HT1080 (cell line): Measurements from ENCODE around the gene TDRD7. TPM values are rescaled to one million over a fixed set of nuclear protein-coding genes. Genes with fewer than 3 reads are reported as not detected.

ENCODE experiments used
- DNase-seq: peaks from one replicate; pipeline ENCODE4 v3.0.0-alpha.2; 2015; ENCODE audit warnings: low read depth
- total RNA-seq: library from RNA; depleted of rRNA; stranded (reverse); fragments of >200 nt; shearing (Covaris generic); gene quantifications from 2 replicates; pipeline ENCODE4 v1.2.3, GENCODE V29; 2014

TDRD7 gene
- total RNA-seq, 1 experiment from 2014 or later, result 7.2 TPM

DNA sequence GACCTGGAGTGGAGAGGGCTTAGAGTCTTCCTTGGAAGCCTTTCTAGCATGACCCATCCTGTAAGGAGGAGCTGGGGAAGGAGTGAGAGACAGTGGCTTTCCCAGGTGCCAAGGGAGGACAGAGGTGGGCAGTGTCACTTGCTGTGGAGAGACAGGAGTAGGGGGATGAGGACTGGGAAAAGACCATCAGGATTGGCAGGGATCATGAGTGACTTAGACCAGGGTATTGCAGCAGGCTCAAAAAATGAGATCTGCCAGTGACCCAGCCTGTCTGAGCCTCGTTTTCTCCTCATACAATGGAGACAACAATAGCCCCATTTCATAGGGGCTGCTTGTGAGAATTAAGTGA is 91.9 kb downstream of the TDRD7 start:
- DNase-seq, result no peak

DNA sequence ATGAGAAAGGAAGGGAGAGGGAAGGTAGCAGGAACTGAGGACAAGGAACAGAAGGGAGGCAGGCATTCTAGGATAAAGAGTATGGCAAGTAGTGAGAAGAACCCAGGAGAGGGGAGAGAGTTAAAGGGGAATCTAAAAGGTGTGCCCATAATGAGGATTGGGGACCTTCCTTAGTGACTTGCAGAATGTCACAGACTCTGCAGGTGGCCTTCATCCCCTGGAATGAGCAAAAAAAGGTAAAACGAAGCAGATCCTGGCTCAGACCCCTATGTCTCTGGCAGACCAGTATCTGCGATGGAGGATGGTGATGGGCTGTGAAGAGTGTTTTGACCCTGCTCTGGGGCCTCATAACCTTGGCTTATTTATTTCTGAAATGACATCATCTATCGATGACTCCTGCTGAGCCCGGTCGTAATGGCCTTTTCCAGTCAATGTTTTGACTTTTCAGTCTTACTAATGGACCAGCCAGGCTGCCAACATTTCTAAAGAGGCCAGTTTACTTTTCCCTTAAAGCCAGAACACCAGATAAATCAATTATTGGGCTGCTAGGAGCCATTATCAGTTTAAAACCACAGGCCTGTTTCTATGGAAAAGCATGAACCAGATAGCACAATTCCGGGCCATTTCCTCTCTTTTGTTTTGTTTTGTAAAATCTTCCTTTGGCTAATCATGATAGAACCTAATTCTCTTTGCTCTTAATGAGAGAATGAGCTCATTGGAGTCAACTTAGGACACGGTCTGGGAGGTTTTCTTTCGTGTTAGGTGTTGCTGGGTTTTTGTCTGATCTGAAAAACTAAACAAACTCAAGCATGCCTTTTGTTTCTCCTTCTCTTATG is 92.7 kb downstream of the TDRD7 start:
- DNase-seq, result no peak

DNA sequence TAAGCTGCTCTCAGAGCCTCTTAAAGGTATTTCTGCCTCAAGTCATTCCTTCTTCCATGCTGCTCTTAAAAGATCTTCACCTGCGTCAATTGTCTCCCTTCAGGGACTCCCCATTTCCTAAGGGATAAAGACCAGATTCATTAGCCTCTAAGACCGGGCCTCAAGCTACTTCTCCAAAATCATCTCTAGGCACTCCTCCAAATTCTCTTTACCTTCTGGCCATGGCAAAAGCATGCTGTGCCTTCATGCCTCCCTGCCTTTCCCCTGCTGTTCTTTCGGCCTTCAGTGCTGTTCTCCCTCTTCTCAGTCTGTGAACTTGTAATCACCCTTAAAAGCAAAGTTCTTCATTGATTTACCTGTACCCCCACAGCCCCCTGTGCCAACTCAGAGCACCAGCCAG is 93.9 kb downstream of the TDRD7 start:
- DNase-seq, result no peak

DNA sequence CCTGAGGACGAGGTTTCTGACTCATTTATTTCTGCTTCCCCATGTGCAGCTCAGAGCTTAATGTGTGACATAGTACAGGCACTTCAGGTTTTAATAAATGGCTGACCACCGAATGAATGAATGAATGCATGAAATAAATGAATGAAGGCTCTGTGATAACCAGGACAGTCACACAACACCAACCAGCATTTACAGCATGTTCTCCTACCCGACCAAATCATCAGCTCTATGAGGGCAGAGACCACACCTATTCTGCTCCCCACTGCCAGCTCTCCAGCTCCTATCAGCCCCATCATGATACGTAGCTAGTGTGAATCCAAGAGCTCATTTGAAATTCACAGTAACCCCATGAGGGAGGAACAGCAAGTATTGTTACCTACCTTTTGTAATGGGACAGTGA is 94.4 kb downstream of the TDRD7 start:
- no peak for DNase-seq

DNA sequence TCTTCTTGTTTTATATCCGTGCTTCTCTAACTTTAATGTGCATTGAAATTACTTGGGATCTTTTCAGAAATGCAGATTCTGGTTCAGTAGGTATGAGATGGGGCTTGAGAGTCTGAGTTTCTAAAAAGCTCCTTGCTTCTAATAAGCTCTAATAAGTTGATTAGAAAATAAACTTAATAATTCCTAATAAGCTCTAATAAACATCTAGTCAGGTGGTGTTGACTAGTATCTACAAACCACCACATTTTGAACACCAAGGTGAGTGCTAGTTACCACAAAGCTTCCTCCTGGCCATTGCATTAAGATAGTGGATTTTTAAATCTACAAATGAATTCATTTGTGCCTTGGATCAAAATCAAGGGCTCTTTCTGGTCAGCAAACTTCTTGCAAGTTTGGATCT is 94.9 kb downstream of the TDRD7 start:
- DNase-seq, result no peak

DNA sequence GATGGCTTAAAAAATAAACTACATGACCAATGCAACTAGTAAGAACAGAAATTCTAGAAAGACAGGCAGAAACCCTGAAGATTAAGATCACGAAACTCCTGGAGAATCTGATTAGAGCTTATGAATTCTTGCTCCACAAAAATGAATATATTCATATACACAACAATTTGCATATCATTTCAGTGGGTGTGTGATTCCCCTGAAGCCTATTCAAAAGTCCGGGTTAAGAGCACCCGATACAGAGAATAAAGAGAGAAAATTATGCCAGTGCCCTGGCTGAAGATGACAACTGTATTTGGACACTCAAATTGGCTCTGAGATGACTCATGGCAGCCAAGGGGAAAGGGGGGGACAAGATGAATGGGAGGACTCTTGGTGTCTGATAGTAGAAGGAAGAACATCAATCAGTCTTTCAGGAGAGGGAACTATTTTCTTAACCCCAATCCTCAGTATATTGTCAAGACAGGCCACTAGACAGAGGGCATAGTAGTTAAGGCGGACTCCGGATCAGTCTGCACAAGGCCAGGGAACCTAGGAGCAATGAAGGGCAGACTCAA is 95.6 kb downstream of the TDRD7 start:
- DNase-seq, result no peak

DNA sequence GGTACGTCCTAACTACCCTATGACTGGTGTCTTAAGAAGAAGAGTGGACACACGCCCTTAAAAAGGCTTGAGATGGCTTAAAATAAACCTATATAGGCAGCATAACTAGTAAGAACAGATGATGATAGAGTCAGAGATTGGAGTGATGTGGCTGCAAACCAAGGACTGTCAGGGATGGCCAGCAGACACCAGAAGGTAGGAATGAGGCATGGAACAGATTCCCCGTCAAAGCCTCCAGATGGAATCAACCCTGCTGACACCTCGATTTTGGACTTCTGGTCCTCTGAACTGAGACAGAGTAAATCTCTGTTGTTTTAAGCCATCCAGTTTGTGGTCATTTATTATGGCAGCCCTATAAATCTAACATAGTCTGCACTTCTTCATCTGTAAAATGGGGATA is 97.0 kb downstream of the TDRD7 start:
- no peak for DNase-seq

DNA sequence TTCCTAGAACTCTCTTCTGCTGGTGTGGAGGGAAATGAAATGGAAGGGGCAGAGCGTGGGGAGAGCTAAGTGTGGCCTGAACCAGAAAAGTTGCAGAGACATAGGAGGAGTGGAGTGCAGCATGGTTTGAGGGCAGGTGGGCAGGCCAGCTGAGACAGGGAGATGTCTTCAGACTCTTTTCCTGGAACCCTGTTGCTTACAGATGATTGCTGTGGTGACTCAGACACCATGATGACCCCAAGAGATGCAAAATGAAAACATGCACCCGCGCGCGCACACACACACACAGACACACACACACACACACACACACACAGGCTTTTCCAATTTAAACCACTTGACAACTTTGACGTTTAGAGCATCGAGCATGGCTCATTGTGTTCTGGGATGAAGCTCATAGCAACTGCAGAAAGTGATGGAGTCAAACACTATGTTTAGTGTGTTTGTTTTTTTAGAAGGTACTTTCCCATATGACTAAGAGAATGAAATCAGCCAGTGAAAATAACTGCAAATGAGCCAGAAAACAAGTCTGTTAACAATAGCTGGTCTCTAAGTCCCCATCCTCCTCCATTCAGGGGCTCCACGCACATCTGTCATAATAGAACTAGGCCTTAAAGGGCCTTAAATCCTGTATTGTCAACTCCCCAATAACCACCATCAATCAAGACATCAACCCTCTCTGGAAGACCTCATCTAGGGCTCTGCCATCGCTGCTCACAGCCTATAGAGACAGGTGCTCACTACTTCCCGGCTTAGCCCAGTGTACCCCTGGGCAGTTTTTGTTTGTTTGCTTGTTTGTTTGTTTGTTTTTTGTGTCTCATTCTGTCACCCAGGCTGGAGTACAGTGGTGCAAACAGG is 99.1 kb downstream of the TDRD7 start:
- DNase-seq, result peak; percentile 67

DNA sequence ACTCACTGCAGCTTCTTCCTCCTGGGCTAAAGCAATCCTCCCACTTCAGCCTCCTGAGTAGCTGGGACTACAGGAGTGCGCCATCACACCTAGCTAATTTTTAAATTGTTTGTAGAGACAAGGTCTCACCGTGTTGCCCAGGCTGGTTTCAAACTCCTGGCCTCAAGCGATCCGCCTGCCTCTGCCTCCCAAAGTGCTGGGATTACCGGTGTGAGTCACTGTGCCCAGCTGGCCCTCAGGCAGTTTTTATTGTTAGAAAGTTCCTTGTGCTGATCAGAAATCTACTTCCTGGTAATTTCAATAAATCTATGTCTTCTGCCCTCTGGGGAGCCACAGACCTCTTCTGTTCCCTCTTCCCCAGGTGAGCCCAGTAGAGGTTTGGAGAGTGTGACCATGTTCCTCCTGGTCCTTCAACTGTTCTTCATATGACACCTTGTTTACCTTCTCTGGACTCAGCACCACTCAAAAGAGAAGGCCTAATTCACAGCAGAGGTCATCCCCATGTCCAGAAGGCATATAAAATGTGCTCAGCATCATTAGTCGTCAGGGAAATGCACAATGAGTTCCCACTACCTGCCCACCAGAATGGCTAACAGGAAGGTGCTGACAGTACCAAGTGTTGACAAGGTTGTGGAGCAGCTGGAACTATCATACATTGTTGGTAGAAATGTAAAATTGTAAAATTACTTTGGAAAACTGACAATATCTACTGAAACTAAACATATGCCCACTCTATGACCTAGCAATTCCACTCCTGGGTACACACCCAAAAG is 99.9 kb downstream of the TDRD7 start:
- DNase-seq, result no peak

DNA sequence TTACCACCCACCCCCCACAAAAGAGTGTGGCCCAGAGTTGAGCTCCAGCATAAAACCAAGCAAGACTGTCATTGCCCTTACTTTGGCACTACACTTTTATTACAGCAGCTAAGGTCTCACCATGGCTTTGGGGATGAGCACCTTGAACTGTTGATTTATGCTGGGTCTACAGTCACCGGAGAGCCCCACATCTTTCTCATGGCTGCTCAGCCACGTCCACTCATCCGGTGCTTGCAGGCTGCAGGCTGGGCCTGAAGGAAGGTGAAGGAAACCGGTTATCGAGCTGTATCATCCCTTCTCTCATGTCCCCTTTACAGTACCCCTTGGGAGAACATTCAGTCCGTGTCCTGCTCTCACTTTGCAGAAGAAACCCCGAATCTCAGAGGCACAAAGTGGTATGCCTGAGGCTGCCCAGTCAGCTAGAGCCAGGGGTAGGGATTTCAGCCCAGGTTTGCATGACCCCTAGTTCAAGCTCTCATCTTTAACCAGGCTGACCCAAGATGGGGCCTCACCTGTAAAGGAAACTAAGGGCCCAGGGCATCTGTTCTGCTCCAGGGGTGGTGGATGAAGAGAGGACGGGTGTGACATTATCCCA is 101.2 kb downstream of the TDRD7 start:
- DNase-seq, result no peak

DNA sequence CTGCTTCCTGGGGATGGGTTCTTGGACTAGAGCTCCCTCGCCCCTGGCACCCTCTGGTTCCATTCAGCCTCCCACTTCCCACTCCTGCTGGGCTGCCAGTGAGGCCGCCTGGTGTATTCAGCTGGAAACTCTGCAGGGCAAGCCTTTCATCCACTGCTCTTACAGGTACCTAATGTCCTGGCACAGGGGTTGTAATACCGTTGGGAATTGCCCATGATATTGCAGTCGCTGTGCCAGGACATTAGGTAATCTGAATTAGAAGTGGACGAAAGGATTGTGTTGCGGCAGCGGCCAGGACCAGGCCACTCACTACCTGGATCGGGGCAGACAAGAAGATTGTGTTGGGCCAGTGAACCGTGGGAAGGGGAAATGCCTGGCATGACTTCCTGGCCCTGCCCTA is 102.6 kb downstream of the TDRD7 start:
- DNase-seq, result no peak

DNA sequence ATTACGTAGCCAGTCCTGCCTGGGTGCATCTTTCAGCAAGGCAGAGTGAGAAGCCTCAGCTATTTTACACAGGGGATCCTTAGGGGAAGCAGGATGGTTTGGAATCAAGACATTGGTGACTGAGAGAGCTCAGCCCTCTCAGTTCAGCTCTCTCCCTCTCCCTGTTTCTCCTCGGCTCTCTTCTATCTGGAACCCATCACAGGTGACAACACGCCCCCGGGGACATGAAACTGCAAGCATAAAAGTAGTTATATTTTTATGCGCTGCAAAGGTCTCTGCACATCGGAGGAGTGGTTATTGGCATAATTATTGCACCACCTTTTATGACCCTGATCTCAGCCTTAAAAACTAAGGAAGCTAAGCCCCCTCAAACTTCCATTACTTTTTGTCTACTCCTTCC is 103.8 kb downstream of the TDRD7 start:
- no peak for DNase-seq

DNA sequence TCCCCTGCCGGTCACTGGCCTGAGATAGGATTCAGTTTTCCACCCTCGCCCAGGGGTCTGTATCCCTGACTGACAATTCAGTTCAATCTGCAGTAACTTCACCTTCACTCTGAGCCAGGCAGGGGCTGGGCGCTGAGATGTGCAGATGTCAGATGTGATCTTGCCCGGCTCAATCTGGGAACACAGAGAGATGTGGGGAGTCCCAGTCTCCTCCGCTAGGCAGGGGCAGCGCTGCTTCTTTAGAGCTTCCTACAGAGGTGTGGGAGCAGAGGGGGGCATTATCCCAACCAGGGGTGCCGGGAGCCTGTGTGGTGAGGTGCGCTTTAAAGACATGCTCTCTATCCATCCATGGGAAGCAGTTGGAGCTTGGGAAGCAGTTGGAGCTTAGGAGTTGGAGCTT is 104.2 kb downstream of the TDRD7 start:
- DNase-seq, result no peak

DNA sequence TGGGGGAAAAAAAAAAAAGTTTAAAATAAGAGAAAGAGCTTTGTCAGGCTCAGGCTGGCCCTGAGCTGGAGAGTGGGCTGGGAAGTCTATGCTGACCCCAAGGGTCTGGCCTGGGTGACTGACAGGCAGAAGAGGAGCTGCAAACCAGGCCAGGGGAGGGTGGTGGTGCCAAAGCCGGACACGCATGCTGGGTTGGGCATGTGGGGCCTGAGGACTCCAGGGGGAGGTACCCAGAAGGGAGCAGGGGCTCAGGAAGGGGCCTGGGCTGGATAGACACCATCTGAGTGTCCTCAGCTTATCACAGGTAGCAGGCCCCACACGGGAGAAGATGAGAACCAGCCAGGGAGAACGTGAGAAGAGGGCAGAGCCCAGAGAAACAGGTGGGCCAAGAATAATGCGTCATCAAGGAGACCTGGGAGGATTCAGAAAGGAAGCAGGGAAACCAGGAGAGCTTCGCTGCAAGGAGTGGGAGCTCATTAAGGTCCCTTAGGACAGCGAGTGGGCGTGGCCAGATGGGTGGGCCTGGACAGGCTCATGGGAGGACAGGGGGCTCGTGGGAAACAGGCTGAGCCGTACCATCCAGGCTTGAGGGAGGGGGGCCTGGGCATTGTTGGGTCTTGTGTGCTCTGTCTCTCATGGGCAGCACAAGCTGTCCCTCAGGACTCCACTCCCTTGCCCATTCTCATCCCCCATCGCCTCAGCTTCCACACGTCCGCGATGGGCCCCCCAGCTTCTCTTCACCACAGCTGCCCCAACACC is 105.6 kb downstream of the TDRD7 start:
- DNase-seq, result no peak

DNA sequence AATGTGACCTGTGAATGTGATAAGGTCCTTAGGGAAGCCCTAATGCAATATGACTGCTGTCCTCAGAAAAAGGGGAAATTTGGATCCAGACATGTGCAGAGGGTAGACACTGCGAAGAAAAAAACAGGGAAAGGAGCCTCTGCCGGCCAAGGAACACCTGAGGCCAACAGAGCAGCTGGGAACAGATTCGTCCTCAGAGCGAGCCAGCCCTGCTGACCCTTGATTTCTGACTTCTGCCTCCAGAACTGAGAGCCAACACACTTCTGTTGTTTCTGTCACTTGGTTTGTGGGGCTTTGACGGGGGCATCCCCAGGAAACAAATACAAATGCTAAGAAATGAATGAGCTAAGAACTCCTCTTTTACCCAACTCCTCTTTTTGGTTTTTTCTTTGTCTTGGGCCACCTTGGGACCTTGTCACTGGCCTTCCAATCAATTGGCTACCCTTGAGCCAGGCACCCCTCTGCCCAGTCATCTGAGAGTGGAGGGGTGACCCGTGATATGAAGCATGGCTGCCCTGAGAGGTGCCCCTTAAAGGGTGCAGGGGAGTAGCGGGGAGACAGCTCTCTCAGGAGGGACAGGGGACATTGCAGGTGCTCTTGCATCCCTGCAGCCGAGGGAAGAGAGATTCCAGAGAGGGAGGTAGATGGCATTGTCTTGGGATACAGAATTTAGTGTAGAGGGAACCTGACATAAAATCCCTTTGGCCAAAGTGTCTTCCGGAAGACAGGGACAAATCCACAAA is 106.4 kb downstream of the TDRD7 start:
- DNase-seq, result no peak

DNA sequence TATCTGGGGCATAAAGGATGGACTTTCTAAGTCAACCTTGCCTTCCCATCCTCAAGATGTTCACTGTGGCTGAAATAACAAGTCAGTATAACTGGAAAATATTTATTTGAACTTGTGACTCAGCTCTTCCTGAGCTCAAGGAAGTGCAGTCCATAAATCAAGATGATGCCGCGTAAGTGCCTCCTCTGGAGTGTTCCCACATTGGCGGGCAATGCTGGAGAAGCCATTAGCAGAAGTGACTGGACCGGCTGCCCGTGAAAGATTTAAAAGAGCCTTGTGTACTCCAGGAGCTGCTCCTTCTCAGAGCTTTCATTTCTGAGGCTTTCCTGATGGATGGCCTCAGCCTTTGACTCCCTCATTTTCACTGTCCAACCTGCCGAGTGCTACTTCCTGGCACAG is 107.0 kb downstream of the TDRD7 start:
- DNase-seq, result peak; percentile 83

DNA sequence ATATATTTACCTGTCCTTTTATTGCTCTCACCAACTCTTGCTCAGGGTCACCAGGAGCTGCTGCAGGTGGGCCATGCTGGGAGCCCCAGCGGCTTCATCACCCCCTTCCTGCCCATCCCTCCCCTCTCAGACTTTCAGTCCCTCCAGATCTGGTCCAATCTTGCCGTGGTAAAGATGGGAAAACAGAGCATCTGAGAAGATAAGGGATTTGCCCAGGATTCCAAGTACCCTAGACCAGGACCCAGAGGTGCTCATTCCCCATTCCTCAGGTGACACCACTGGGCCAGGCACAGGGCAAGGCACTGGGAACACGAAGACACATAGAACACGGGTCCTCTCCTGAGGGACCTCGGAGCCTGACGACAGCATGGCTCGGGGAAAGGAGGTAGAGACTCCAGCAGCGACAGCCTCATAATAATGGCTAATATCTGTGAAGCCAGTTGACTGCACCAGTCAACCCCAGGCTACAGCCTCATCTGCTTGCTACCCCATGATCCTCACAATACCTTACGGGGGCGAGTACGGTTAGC is 107.6 kb downstream of the TDRD7 start:
- DNase-seq, result no peak

DNA sequence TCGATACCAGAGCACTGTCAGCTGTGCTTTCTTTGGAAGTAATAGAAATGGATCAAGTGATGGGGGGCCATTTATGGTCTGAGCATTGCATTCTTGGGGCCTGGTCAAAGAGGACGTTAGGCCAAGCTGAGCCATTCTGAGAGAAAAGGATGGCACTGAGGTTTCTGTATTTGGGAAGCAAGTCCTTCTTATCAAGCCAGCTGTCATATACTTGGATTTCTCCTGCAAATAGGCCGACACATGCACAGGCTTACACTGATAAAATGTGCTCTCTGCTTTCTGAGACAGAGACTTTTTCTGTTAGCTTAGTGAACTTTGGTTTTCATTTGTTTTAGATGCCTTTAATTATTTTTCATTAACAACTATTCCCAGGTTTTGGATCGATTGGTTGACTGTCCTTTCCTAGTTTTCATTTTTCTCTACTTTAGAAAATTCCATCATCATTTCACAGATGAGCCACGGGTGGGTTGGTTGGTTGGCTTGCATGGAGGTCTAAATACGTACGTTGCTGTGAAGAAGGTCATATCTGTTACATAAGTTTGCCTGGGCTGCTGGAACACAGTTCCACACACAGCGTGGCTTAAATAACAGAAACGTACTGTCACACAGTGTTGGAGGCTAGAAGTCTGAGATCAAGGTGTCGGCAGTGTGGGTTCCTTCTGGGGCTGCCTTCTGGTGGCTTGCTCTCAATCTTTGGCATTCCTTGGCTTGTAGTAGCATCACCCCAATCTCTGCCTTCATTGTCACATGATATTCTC is 109.9 kb downstream of the TDRD7 start:
- no peak for DNase-seq

DNA sequence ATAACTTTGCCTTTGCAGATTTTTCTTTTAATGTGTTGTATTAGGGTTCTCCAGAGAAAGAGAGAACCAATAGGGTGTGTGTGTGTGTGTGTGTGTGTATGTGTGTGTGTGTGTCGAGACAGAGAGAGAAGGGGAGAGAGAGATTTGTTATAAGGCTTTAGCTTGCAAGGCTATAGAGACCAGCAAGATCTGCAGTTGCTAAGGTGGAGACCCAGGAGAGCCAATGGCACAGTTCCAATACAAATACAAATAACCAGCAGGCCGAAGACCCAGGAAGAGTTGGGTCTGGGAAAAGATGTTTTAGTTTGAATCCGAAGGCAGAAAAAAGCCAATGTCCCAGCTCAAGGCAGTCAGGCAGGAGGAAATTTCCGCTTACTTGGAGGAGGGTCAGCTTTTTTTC is 112.5 kb downstream of the TDRD7 start:
- DNase-seq, result no peak
